CD4-positive, alpha-beta T cell treated with Interferon alpha-2 for 1 hour (primary cell): Measurements from ENCODE around the gene MAP4K1.
"Not testable (repeated sequence)": the region's sequence is repeated elsewhere in the genome, so short reads cannot be mapped to it uniquely, and the experiment has no call there.

Experiments used
- DNase-seq, 2 donors: peaks; one replicate each; pipeline ENCODE4 v3.0.0-alpha.2; 2020 to 2022

The MAP4K1 gene

DNA sequence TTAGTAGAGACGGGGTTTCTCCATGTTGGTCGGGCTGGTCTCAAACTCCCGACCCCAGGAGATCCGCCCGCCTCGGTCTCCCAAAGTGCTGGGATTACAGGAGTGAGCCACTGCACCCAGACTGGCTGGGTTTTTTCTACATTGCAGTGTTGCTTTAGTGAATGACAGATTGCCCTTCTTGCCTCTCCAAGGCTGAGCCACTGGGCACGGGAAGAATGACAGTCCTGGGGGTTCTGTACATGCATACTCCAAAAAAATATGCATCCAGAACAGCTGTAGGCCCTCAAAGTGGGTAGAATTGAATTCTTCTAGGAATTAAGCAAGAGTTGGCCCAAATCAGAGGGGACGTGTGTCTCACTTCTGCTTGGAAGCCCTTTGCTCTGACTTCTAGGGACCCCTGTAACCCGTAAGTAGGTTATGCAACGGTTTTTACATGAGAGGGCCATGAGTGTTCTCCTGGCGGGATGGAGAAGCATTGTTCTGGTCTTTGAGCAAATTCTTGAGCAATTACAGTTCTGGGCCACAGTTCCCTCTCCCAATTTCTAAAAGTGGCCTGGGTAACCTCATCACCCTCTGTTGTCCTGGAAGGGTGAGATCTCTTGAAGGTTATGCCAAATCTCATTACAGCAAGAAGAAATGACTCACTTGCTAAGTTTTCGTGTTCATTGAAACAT is 33.3 kb upstream of the MAP4K1 start:
- no peak for DNase-seq

DNA sequence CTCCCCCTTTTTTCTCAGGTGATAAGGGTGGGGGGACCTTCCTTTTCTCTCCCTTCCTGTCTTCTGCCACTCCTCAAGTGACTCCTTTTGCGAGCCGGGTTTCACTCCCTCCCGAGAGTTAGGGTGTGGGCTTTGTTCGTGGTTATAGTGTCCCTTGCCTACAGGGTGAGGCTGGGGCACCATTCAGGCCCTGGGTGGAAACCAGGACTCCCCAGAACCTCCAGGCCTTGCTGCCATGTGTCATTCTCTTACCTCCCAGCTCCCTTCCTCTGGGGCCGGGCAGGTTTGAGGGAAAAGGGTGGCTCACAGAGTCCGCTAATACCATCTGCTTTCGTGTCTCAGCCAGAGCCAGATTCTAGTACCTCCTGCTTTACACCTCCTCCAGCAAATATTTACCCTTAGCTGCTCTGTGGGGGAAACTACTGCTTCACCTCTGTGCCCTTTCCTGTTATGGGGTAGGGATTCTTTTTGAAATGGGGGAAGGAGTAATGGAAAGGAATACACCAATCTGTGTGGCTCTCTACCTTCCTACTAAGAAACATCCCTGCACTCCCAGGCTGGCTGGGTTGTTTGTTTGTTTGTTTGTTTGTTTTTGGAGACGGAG is 32.5 kb upstream of the MAP4K1 start:
- no peak for DNase-seq

DNA sequence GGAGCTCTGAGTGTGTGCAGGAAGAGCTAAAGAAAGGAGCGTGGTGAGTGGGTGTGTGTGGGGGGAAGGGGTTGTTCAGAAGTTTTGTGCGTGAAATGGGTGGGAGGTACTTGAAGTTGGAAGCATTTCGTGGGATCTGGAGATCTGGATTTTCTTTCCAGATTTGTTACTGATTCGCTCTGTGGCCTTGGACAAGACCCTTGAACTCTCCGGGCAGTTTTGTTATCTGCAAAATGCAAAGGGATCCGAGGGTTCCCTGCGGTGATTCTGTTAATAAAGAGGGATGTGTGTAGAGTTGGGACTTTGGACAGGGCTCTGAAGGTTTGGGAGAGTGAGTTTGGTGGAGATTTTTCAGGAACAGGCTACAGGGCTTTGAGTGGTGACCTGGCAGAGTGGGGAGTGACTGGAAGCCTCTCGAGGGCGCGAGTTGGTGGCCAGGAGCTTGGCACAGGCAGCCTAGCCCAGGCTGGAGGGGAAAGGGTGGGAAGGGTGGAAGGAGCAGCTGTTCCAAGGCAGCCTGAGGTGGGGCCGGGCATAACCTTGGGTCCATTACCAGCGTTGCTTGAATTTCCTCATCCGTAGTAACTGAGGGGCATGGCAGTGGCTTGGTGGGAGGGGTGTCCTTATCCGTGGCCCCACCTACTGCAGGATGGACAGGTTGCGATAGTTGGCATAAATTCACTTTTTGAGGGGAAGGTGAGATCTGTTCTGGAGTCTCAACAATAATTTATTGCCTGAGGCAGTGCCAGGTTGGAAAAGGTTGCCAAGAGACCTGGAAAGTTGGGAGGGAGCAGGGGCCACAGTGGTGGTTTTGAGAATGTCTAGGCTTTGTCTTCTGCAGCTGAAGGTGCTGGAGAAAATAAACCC is 31.8 kb upstream of the MAP4K1 start:
- DNase-seq = no peak

DNA sequence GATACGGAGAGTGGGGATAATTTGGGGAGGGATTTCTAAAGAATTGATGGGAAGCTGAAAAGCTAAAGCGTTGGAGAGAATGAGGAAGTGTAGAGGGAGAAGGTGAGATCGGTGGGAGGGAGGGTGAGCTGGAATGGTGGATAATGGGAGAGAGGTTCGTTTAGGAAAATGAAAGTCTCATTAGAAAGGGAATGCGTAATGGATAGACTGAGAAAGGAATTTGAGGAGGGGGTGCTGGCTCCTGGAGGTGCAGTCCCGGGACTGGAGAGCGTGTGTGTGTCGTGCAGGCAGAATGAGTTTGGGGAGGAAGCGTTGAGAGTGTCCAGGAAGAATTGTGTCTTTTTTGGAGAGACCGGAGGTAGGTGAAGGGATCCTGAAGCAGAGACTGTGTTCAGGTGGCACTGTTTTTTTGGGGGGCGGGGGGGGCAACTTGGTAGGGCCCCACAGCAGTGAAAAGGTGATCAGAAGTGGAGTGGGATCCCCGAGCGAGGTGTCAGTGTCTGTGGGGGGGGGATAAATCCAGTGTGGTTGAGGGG is 31.1 kb upstream of the MAP4K1 start:
- no peak for DNase-seq

DNA sequence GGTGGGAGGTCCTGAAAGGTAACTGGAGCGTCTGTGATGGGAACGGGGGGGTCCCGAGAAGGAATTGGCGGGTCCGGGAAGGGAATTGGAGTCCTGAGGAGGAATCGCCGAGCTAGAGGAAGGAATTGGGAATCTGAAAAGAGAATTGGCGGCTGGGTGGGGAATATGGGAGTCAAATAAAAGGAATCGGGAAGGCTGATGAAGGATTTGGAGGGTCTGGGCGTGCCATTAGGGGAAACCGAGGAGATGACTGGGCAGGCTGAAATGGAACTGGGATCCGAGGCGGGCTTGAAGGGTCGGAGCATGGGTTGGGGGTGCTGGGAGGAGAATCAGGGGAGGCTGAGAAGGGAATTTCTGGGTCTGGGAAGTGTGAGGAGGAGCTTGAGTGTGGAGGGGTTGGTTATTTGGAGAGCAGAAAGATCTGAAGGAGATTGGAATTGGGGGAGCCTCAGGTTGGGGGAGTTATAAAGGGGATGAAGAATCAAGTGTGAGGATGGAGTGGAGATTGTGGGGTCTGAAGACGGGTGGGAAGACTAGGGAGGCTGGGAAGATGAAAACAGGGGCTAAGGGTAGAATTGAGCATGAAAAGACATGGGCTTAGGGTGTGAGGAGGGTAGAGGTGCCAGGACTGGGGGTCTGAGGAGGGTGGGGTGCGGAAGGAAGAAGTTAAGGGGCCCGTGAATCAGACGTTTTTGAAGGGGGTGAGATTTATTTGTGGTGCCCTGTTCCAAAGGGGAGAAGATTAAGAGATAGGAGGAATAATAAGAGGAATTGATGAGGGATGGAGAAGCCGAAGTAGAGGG is 30.4 kb upstream of the MAP4K1 start:
- no peak for DNase-seq

DNA sequence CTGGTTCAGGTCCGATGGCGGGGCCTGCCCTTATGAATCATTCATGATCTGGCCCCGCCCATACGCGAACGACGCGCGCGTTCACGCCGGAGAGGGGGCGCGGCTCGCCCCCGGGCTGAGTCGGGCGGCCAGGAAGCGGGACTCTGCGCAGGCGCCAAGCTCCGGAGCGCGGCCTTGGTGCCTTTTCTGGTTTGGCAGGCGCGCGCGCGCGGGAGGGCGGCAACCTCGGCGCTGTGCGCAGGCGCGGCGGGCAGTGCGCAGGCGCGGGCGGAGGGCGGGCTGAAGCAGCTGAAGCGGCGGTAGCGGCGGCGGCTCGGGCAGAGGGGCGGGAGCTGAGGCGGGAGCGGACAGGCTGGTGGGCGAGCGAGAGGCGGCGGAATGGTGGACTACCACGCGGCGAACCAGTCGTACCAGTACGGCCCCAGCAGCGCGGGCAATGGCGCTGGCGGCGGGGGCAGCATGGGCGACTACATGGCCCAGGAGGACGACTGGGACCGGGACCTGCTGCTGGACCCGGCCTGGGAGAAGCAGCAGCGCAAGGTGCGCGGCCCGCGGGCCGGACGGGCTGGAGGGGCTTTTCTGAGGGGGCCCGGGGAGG is 29.7 kb upstream of the MAP4K1 start, which contains the start of gene ACTN4:
Gene ACTN4 (plus strand): TSS at position 282 of the 598 bp plus-strand sequence. CDS start 97 bp downstream, at position 379.
- DNase-seq = peak; percentile 99 to 100

DNA sequence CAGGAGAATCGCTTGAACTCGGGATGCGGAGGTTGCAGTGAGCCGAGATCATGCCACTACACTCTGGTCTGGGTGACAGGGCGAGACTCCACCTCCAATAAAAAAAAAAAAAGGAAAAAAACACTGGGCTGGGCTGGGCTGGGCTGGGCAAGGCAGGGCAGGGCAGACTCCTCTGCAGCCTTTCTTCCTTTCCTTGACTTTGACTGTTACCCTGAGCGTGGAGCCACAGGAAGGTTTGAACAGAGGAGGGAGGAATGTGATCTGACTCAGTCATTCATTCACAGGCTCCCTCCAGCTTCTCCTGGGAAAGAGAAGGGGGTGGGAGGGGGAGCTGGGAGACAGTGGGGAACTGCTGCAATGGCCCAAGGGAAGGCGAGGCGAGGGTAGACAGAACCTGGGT is 27.0 kb upstream of the MAP4K1 start:
- DNase-seq = no peak

DNA sequence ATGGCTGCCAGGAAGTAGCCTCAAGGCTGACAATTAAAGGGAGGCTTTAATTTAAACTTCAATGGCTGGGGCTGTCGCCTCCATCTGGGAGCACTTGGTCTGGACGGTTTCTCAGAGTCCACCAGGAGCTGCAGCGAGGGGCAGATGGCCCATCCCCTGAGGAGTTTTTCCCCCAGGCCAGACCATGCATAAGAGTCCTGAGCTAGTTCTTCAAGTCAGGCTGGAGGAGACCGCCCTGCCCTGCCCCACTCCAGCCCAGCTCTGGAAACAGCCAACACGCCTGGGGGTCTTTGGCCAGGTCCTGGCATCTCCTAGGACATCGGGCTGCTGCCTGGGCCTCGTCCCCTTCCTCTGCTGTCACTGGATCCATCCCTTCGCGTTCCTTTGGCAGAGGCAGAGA is 24.4 kb upstream of the MAP4K1 start:
- no peak for DNase-seq

DNA sequence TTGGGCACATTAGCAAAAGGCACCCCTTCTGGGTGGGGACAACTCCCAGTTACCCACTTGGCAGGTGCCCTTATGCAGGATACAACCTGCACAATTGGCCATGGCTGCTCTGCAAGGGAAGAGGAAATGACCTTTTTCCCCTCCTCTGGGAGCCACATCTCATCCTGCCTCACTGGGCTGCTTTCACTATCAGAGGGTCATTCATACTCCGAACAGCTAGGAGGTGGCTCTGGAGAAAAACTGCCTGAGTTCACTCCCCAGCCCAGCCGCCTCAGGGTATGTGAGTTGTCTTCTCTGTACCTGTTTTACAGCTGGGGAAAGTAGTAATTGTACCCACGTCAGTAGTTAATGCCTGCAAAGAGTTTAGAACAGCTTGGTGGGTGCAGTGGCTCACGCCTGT is 22.6 kb upstream of the MAP4K1 start:
- DNase-seq = no peak

DNA sequence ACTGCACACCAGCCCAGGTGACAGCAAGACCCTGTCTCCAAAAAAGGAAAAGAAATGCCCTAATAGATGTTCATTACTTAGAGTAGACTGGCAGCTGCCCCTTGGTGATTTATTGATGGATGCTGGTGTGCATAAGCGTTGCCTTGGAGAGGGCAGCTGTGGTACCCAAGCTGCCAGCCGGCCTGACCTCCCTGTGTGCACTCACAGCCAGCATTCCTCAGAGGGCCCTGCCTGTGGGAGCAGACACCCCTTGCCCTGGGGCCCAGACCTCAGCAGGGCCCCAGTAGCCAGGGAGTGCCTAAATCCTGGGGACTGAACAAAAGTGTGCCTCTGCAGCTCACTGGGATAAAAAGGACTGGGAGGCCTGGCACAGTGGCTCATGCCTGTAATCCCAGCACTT is 21.9 kb upstream of the MAP4K1 start:
- DNase-seq = no peak

DNA sequence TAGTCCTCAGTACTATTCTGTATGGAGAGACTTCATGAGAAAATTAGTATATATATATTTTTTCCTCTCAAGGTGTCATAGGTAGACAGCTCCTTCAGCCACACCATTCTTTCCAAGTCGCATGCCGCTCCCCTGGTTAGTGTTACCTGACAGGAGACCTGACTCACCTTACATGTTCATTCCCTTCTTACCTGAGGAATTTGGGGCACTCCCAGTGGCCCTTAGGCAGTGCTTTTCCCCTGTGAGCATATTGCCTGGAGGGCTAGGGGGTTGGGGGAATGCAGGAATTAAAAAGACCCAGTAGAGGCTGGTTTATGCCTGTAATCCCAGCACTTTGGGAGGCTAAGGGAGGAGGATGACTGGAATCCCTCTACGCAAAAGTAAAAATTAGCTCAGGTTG is 20.7 kb upstream of the MAP4K1 start:
- DNase-seq = no peak

DNA sequence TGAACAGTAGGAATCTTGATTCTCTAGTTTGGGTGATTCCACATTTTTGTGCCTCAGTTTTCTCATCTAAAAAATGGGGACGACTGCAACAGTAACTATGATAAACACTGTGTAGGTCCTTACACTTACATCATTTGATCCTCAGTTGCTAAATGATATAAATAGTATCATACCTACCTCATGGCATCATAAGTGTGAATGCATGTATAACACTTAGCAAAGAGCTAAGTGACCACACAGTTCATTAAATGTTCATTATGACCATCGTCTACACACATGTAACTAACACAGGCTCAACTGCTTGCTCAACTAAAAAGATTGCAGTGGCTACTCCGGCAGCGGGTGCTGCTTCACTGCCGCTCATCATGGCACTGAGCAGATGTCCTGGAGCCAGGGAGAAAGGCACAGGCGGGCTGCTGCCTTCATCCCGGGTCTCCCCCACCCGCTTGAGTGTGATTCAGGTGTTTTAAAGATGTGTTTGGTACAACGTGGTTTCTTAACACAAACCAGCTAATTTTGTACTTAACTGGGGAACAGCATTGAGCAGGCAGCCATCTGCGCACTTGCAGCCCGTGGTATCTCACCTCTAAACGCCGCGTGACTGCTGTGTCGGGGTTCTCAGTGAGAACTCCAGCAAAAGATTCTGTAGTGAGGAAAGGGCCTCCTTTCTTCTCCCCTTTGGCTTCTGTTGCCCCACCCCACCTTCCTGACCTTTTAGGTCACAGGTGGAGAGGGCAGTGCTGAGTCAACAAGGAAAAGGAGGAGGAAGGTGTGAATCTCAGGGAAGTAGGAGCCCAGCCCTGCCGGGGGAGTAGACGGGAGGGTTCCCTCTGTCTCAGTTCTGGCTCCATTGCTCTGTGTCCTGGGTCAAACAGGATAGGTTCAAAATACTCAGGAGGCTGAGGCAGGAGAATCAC is 18.0 kb upstream of the MAP4K1 start:
- DNase-seq = no peak

DNA sequence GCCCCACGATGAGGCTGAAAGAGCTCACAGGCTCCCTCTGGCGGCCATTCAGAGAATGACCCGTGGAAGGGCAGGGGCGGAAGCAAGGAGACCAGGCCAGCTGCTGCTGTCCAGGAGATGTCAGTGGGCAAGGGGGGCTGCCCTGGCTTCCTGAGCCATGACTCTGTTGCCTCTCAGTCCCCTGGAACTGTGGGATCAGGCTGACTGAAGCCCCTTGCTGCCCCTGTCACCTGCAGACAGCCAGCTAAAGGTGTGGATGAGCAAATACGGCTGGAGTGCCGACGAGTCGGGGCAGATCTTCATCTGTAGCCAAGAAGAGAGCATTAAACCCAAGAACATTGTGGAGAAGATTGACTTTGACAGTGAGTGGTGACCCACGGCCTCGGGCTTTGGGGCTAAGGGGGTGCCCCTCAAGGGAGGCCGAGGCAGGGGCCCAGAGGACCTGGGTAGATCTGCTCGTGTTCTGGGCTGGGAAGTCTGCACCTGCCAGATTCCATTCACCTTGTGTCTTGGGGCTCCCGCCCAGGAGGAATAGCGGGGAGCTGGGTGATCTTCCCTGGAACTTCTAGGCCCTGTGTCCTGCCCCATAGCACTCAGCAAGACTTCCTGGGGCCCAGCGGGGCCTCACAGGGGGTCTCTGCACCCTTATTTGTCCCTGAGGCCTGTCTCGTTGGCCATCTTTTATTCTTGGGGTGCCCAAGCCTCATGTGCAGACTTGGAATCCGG is 17.2 kb upstream of the MAP4K1 start:
- DNase-seq = peak; percentile 69 to 80

DNA sequence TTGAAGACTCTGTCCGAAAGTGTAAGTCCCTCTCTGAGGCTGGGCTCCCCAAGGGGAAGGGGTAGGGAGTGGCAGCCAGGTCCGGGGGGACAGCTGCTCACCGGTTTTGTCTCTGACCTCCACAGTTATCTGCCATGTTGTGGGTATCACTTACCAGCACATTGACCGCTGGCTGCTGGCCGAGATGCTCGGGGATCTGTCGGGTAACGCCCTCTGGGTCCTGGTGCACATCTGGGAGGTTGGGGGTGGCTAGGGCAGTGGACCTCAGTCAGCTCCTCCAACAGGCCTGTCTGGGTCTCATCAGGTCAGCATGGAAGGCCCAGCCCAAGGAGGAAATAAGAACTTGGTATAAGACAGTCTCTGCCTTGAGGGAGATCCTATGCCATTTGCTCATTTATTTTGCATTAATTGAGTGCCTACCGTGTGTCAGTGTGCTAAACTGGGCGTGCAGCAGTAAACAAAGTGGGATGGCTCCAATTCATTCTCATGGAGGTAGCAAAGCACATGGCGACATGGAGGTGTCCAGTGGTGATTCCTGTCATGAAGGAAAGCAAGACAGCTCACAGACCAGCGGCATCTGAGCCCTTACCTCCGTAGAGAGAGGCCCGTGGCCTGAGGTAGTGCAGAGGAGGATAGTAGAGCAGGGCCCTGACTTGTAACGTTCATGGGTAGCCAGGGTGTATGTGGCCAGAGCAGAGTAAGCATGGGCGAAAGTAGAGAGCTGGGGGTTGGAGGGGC is 14.9 kb upstream of the MAP4K1 start:
- no peak for DNase-seq

DNA sequence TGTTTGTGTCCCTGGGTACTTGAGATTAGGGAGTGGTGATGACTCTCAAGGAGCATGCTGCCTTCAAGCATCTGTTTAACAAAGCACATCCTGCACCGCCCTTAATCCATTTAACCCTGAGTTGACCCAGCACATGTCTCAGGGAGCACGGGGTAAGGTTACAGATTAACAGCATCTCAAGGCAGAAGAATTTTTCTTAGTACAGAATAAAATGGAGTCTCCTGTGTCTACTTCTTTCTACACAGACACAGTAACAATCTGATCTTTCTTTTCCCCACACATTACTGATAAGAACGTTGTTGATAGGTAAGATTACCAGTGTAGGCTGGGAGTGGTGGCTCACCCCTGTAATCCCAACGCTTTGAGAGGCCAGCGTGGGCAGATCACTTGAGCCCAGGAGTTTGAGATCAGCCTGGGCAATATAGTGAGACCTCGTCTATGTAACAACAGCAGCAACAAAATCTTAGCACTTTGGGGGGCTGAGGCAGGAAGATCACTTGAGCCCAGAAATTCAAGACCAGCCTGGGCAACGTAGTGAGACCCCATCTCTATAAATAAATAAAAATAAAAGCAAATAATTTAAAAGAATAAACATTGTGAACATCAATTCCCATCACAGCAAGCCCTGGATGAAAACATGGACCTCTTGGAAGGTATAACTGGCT is 14.2 kb upstream of the MAP4K1 start:
- DNase-seq = not testable (repeated sequence)

DNA sequence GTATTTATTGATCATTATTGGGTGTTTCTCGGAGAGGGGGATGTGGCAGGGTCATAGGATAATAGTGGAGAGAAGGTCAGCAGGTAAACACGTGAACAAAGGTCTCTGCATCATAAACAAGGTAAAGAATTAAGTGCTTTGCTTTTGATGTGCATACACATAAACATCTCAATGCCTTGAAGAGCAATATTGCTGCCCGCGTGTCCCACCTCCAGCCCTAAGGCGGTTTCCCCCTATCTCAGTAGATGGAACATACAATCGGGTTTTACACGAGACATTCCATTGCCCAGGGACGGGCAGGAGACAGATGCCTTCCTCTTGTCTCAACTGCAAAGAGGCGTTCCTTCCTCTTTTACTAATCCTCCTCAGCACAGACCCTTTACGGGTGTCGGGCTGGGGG is 13.5 kb upstream of the MAP4K1 start:
- DNase-seq = not testable (repeated sequence)

DNA sequence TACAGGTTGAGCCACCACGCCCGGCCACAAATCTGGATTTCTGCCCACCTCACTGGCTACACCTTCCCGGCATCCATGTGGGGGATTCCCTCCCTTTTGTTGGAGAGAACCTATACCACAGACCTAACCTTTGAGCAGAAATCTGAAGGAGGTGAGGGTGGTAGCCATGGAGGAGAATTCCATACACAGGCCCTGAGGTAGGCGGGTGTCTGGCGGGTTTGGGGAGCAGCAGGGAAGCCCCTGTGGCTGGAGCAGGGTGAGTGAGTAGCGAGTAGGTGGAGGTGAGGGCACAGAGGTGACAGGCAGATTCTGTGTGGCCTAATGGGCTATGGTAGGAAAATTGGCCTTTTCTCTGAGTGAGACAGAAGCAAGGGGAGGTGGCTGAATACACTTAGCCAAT is 11.8 kb upstream of the MAP4K1 start:
- no peak for DNase-seq

DNA sequence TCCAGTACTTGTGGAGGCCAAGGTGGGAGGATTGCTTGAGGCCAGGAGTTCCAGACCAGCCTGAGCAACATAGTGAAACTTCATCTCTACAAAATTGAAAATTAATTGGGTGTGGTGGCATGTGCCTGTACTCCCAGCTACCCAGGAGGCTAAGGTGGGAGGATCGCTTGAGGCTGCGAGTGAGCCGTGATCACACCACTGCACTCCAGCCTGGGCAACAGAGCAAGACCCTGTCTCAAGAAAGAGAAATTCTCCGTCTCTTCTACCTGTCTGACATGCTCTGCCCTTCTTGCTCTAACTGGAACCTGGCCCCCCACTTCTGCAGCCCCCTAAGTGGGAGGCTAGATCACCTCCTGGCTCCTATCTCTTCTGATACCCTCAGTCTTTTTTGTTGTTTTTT is 8.6 kb upstream of the MAP4K1 start:
- no peak for DNase-seq

DNA sequence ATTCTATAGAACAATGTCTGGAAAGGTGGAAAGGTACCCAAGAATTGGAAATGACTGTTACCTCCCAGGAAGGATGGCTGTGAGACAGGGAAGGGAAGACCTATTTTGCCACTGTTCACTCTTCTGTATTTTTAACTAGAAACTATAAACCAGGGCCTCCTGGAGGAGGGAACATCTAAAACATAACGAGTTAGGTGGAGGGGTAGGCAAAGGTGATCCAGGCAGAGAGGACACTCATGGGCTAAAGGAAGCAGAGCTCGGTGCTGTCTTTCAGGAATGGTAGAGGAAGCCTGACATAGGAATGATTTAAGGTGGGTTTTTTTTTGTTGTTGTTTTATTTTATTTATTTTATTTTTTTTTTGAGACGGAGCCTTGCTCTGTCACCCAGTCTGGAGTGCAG is 7.1 kb upstream of the MAP4K1 start:
- no peak for DNase-seq
